C4-2B (cell line): ENCODE data around the gene OSBPL1A.

Experiments used
- H3K27ac ChIP-seq: fragments of 450-650 bp; 2 replicates; pipeline ENCODE4 v1.5.1; 2017
- ZFX ChIP-seq: fragments of 450-650 bp; IDR thresholded peaks from 2 replicates; pipeline ENCODE4 v1.6.1; 2017
- TF ChIP-seq, protein P1 (sequence below): fragments of 450-650 bp; conservative IDR thresholded peaks from 2 replicates; pipeline ENCODE4 v1.5.1; 2017; ENCODE audit warnings: mild to moderate bottlenecking

Gene OSBPL1A

GRCh38 chr18:24176727-24177416 is 220.8 kb downstream of the OSBPL1A start:
- TF ChIP-seq ZFX = no peak
- TF ChIP-seq, protein P1, sequence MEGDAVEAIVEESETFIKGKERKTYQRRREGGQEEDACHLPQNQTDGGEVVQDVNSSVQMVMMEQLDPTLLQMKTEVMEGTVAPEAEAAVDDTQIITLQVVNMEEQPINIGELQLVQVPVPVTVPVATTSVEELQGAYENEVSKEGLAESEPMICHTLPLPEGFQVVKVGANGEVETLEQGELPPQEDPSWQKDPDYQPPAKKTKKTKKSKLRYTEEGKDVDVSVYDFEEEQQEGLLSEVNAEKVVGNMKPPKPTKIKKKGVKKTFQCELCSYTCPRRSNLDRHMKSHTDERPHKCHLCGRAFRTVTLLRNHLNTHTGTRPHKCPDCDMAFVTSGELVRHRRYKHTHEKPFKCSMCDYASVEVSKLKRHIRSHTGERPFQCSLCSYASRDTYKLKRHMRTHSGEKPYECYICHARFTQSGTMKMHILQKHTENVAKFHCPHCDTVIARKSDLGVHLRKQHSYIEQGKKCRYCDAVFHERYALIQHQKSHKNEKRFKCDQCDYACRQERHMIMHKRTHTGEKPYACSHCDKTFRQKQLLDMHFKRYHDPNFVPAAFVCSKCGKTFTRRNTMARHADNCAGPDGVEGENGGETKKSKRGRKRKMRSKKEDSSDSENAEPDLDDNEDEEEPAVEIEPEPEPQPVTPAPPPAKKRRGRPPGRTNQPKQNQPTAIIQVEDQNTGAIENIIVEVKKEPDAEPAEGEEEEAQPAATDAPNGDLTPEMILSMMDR = peak; percentile 87
- H3K27ac ChIP-seq = no peak overlapping the region

- TF ChIP-seq, protein P1 = no peak
- TF ChIP-seq ZFX = no peak
Measured at GRCh38 chr18:24173997-24174396, 223.6 kb downstream of the OSBPL1A start.

GRCh38 chr18:24170360-24170759 is 227.3 kb downstream of the OSBPL1A start:
- TF ChIP-seq, protein P1 = no peak
- TF ChIP-seq ZFX = no peak

More at GRCh38 chr18:24173997-24174396, 223.6 kb downstream of the OSBPL1A start:
- H3K27ac ChIP-seq = no peak overlapping the region

DNA sequence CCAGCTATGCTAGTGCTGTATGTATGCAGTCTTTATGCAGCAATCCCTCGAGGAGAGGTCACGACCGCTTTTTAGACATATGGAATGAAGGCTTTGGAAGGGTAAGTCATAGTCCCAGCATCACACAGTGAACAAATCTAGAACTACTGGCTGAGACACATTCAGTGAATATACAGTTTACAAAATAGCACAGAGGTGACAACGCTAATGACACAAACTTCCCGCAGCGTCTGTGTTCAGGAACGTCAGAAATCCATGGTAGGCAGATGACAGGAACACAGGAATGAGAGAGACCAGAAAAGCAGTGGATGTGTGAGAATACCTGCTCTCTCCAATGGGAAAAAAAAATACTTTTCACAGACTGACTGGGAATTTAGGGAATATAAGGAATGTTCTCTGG is 229.1 kb downstream of the OSBPL1A start:
- H3K27ac ChIP-seq = no peak overlapping the region
- TF ChIP-seq, protein P1 = no peak
- TF ChIP-seq ZFX = no peak

More at GRCh38 chr18:24170360-24170759, 227.3 kb downstream of the OSBPL1A start:
- H3K27ac ChIP-seq = no peak overlapping the region

DNA sequence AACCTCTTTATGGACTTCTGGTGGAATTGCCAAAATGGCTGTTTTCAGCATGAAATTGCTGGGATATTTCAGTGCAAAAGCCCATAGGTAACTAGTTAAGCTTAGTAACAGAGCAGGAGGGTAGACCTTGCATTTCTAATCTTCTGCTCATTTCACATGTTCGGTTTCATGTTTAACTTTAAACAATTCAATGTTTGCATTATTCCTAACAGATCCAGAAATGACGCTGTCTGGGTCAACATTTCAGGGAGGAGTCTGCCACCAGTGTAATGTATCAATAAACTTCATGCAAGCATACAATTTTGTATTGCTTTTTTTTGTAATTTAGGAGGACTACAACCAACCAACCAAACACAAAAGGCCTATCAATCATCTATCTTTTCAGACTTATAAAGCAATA is 236.3 kb downstream of the OSBPL1A start:
- TF ChIP-seq, protein P1 = no peak
- no peak for TF ChIP-seq ZFX
- H3K27ac ChIP-seq = no peak overlapping the region

DNA sequence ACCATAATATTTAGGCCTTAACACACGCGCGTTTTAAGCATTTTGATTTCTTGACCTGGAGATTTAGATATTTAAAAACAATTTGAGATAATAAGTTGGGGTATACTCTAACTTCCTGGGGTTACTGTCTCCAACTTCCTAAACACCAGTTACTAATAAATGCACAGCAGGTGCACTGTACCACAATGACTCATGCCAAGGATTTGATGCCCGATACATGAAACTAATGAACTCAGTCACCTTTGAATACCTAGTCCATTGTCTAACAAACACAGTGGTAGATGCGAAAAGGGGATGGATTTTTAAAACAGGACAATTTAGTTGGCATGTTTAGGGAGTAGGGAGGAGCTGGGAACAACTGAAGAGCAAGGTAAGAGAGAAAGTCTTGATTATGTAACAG is 237.5 kb downstream of the OSBPL1A start:
- H3K27ac ChIP-seq = no peak overlapping the region
- no peak for TF ChIP-seq ZFX
- TF ChIP-seq, protein P1 = no peak

GRCh38 chr18:24157855-24158254 is 239.8 kb downstream of the OSBPL1A start:
- TF ChIP-seq ZFX = no peak
- TF ChIP-seq, protein P1 = no peak
- H3K27ac ChIP-seq = no peak overlapping the region
